CD4-positive, alpha-beta memory T cell (primary cell): Measurements from ENCODE around the gene NR2C1. TPM values are rescaled to one million over a fixed set of nuclear protein-coding genes. Genes with fewer than 3 reads are reported as not detected.

ENCODE experiments used
- CTCF ChIA-PET: fragments of 350-600 bp; sonication (Branson Sonifier 250); formaldehyde crosslinking; loops from one replicate; lab custom pipeline; 2021; ENCODE audit warnings: inconsistent platforms; ENCODE audit not compliant: partially characterized antibody; lab: Charles Lee
- POLR2A ChIA-PET: fragments of 350-600 bp; sonication (Branson Sonifier 250); formaldehyde crosslinking; loops from one replicate; lab custom pipeline; 2021; ENCODE audit not compliant: partially characterized antibody; lab: Charles Lee
- DNase-seq, 5 donors: peaks; one replicate each; pipeline versions ENCODE4 v3.0.0 to v3.0.0-alpha.2; 2020 to 2022; ENCODE audit warnings: mixed read lengths in 1 of 5
- H3K27ac ChIP-seq: one replicate; pipeline ENCODE4 v1.7.0; 2013; ENCODE audit warnings: low read depth, low read length
- H3K27me3 ChIP-seq: 2 replicates; pipeline ENCODE4 v1.7.0; 2013; ENCODE audit warnings: mild to moderate bottlenecking, low read length, moderate library complexity; ENCODE audit not compliant: insufficient read depth
- H3K36me3 ChIP-seq: 2 replicates; pipeline ENCODE4 v1.7.0; 2013; ENCODE audit warnings: mild to moderate bottlenecking, low read length, moderate library complexity; ENCODE audit not compliant: insufficient read depth
- H3K4me1 ChIP-seq: 2 replicates; pipeline ENCODE4 v1.7.0; 2013; ENCODE audit warnings: mild to moderate bottlenecking, low read length, moderate library complexity; ENCODE audit not compliant: insufficient read depth
- H3K4me3 ChIP-seq, 2 donors: one replicate each; pipeline ENCODE4 v1.7.0; 2013; ENCODE audit warnings: low read length in 2 of 2, mild to moderate bottlenecking in 1 of 2
- H3K9me3 ChIP-seq, 2 donors: one replicate each; pipeline ENCODE4 v1.7.0; 2013; ENCODE audit warnings: low read length in 2 of 2, control low read depth in 1 of 2; ENCODE audit not compliant: control insufficient read depth in 1 of 2
- H3K27ac Mint-ChIP-seq, 7 donors: one replicate each; pipeline ENCODE4 v1.8.0; 2020 to 2021; ENCODE audit warnings: mixed read lengths in 7 of 7, mild to moderate bottlenecking in 6 of 7, inconsistent platforms in 3 of 7, moderate library complexity in 3 of 7
- H3K27me3 Mint-ChIP-seq, 2 donors: one replicate each; pipeline ENCODE4 v1.8.0; 2020 to 2021; ENCODE audit warnings: mixed read lengths in 2 of 2
- H3K36me3 Mint-ChIP-seq, 2 donors: one replicate each; pipeline ENCODE4 v1.8.0; 2020 to 2021; ENCODE audit warnings: mixed read lengths in 2 of 2, inconsistent platforms in 1 of 2, mild to moderate bottlenecking in 1 of 2
- H3K4me1 Mint-ChIP-seq, 4 donors: one replicate each; pipeline ENCODE4 v1.8.0; 2020 to 2021; ENCODE audit warnings: mixed read lengths in 4 of 4, mild to moderate bottlenecking in 1 of 4
- H3K4me3 Mint-ChIP-seq, 8 donors: one replicate each; pipeline ENCODE4 v1.8.0; 2020 to 2021; ENCODE audit warnings: mixed read lengths in 8 of 8, mild to moderate bottlenecking in 7 of 8, moderate library complexity in 6 of 8, inconsistent platforms in 3 of 8
- H3K9me3 Mint-ChIP-seq, 8 donors: one replicate each; pipeline ENCODE4 v1.8.0; 2020 to 2021; ENCODE audit warnings: mixed read lengths in 8 of 8, mild to moderate bottlenecking in 5 of 8, inconsistent platforms in 3 of 8, moderate library complexity in 1 of 8
- intact Hi-C: fragments of 100-400 bp; cut with micrococcal nuclease; formaldehyde crosslinking; loops from one replicate; pipeline ENCODE4 v1.15.1; 2023
- polyA plus RNA-seq, 2 donors: library from polyadenylated mRNA; unstranded; fragments of 300-500 nt; fragmentation: Illumina TruSeq; gene quantifications; one replicate each; pipeline ENCODE4 v1.2.3, GENCODE V29; 2021
- total RNA-seq, 2 experiments: library from RNA; stranded (reverse); gene quantifications; one replicate each; pipeline ENCODE4 v1.2.3, GENCODE V29; 2021

NR2C1 gene
- total and polyA plus RNA-seq, 4 experiments from 2014 or later: 8.5 to 55.4 (median 29.6) TPM

GRCh38 chr12:95004610-95005009 lies 68.8 kb downstream of the NR2C1 start:
- H3K9me3 ChIP-seq: no peaks in the 10 kb centered on the region
- no peak overlapping the region for H3K4me3 ChIP-seq
- peaks cover 49% of the 10 kb centered on the region for H3K4me1 ChIP-seq
- H3K36me3 ChIP-seq: no peaks in the 10 kb centered on the region
- Mint-ChIP-seq H3K4me1 (peaks cover 20 to 43% (median 30%) of the 10 kb centered on the region in 4 donors), H3K4me3 (peak overlapping the region; percentile 26 to 95 (median 70)), H3K27ac (peak overlapping the region; percentile 32 to 96 (median 94)), H3K36me3 (peaks cover 10 to 28% of the 10 kb centered on the region in 2 donors), H3K9me3 (peaks cover 0 to 37% (median 23%) of the 10 kb centered on the region in 8 donors), H3K27me3 (no peaks in the 10 kb centered on the region)
- ChIA-PET CTCF (interaction anchor here (0.7 to 2.4 kb wide), 4 partner anchors 9 to 213 kb away, joined by 3 to 21 read pairs (median 7); partner anchors contain the start of genes FGD6, NR2C1 and VEZT), POLR2A (interaction anchor here (1.3 to 5.4 kb wide), 6 partner anchors 15 to 469 kb away, joined by 5 to 116 read pairs (median 10); partner anchors contain the start of genes METAP2 and NR2C1)
- DNase-seq: no peak
- no peak overlapping the region for H3K27ac ChIP-seq
- H3K27me3 ChIP-seq: no peaks in the 10 kb centered on the region
- intact Hi-C loops: loop anchor here (5.0 to 10.0 kb wide), 3 partner anchors 468 to 1033 kb away; partner anchors contain the start of genes LTA4H and METAP2

- Histone ChIP-seq H3K9me3 (no peaks in the 10 kb centered on the region), H3K4me3 (peak overlapping the region in 1 of 2 donors; percentile 83), H3K4me1 (peaks cover 56% of the 10 kb centered on the region), H3K36me3 (no peaks in the 10 kb centered on the region), H3K27me3 (no peaks in the 10 kb centered on the region), H3K27ac (peak overlapping the region; percentile 80)
- peak overlapping the region; percentile 92 to 97 (median 96) for H3K27ac Mint-ChIP-seq
- H3K9me3 Mint-ChIP-seq: peaks cover 0 to 31% (median 21%) of the 10 kb centered on the region in 8 donors
- H3K4me3 Mint-ChIP-seq: peak overlapping the region; percentile 93 to 99 (median 95)
- intact Hi-C loops: loop anchor here (1.0 to 10.0 kb wide), 7 partner anchors 17 to 1327 kb away; partner anchors contain the start of genes CRADD, LTA4H, METAP2 and NR2C1
- DNase-seq: no peak
- no peaks in the 10 kb centered on the region for H3K27me3 Mint-ChIP-seq
- ChIA-PET CTCF (interaction anchor here (0.7 to 2.4 kb wide), 10 partner anchors 8 to 283 kb away, joined by 3 to 21 read pairs (median 4); partner anchors contain the start of genes FGD6, NR2C1 and VEZT), POLR2A (interaction anchor here (0.6 to 5.4 kb wide), 20 partner anchors 11 to 1449 kb away, joined by 3 to 116 read pairs (median 5); partner anchors contain the start of genes CDK17, FGD6, METAP2 and NR2C1)
- peaks cover 15 to 34% of the 10 kb centered on the region in 2 donors for H3K36me3 Mint-ChIP-seq
- H3K4me1 Mint-ChIP-seq: peaks cover 27 to 50% (median 37%) of the 10 kb centered on the region in 4 donors
Measured at GRCh38 chr12:95003921-95004272, 69.5 kb downstream of the NR2C1 start.

DNA sequence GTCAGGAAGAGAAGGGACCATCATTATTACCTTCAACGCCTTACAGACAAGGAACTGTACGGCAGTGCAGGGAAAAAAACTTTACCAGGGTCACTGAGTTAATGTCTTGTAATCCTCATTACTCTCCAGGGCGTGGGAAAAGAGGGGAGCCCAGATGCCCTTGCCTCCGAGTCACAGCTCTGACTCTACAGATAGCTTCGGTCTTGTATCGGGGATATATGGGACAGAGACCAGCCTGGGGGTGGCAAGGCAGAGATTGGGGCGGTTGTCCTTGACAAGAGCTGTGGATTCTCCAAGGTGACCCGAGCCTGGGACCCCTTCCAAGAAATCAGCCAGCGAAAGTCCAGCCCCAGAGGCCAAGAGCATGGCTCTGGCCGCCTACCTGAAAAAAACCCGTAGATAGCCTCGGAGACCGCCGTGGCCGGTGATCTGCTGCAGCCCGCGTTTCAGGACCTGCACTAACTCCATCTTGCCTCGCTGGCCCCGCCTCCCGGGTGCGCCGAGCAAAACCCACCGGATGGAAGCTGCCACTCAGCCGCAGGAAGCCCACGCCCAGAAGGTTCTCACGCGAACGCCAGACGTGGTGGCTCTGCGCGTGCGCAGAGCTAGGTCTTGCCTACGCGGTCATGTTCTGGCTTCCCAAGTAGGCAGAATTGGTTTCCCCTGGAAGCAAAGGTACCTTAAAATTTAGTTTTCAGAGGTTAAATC lies 70.1 kb downstream of the NR2C1 start, which contains the start of gene NDUFA12:
Gene NDUFA12, minus strand, starts transcription at position 485 of the 708 bp plus-strand sequence. Its CDS starts 17 bp downstream, at position 468.
- H3K4me1 Mint-ChIP-seq: peaks cover 32 to 55% (median 42%) of the 10 kb centered on the region in 4 donors
- peak within 1 kb of the TSS; percentile 93 to 99 (median 95) for H3K4me3 Mint-ChIP-seq

GRCh38 chr12:95002754-95003153 lies 70.7 kb downstream of the NR2C1 start:
- ChIA-PET CTCF (interaction anchor here (1.3 to 2.4 kb wide), 7 partner anchors 11 to 215 kb away, joined by 4 to 21 read pairs (median 7); partner anchors contain the start of genes FGD6, NR2C1 and VEZT), POLR2A (interaction anchor here (1.0 to 5.4 kb wide), 9 partner anchors 12 to 471 kb away, joined by 3 to 116 read pairs (median 7); partner anchors contain the start of genes FGD6, METAP2 and VEZT)
- H3K36me3 Mint-ChIP-seq: peaks cover 23 to 41% of the 10 kb centered on the region in 2 donors
- Histone ChIP-seq H3K4me1 (peaks cover 65% of the 10 kb centered on the region), H3K36me3 (no peaks in the 10 kb centered on the region), H3K4me3 (peak overlapping the region; percentile 83 to 96), H3K27ac (peak overlapping the region; percentile 80), H3K9me3 (no peaks in the 10 kb centered on the region), H3K27me3 (no peaks in the 10 kb centered on the region)
- intact Hi-C loops: loop anchor here (1.0 to 10.0 kb wide), 7 partner anchors 16 to 1326 kb away; partner anchors contain the start of genes CRADD, LTA4H, METAP2 and NR2C1
- no peaks in the 10 kb centered on the region for H3K27me3 Mint-ChIP-seq
- H3K9me3 Mint-ChIP-seq: peaks cover 0 to 20% (median 15%) of the 10 kb centered on the region in 8 donors
- H3K27ac Mint-ChIP-seq: peak overlapping the region; percentile 92 to 97 (median 96)
- peak overlapping the region; percentile 93 to 99 (median 95) for H3K4me3 Mint-ChIP-seq
- H3K4me1 Mint-ChIP-seq: peaks cover 37 to 61% (median 45%) of the 10 kb centered on the region in 4 donors
- no peak for DNase-seq

More for the DNA sequence above, 70.1 kb downstream of the NR2C1 start, which contains the start of gene NDUFA12:
- Histone ChIP-seq H3K4me3 (peak within 1 kb of the TSS; percentile 83 to 96), H3K27me3 (no peaks in the 10 kb centered on the region), H3K36me3 (no peaks in the 10 kb centered on the region), H3K27ac (peak within 1 kb of the TSS; percentile 80), H3K4me1 (peaks cover 61% of the 10 kb centered on the region), H3K9me3 (no peaks in the 10 kb centered on the region)
- peak; percentile 92 to 94 (median 93) for DNase-seq
- peaks cover 19 to 38% of the 10 kb centered on the region in 2 donors for H3K36me3 Mint-ChIP-seq
- ChIA-PET CTCF (interaction anchor here (0.7 to 2.4 kb wide), 9 partner anchors 9 to 282 kb away, joined by 3 to 21 read pairs (median 5); partner anchors contain the start of genes FGD6, NR2C1 and VEZT), POLR2A (interaction anchor here (0.6 to 5.4 kb wide), 21 partner anchors 12 to 1448 kb away, joined by 3 to 116 read pairs (median 5); partner anchors contain the start of genes CDK17, FGD6, METAP2 and NR2C1)
- H3K27me3 Mint-ChIP-seq: no peaks in the 10 kb centered on the region
- intact Hi-C loops: loop anchor here (1.0 to 10.0 kb wide), 7 partner anchors 17 to 1327 kb away; partner anchors contain the start of genes CRADD, LTA4H, METAP2 and NR2C1
- H3K9me3 Mint-ChIP-seq: peaks cover 0 to 26% (median 19%) of the 10 kb centered on the region in 8 donors
- H3K27ac Mint-ChIP-seq: peak within 1 kb of the TSS; percentile 92 to 97 (median 96)

GRCh38 chr12:94998326-94998725 lies 75.1 kb downstream of the NR2C1 start:
- intact Hi-C loops: no loop called here
- H3K4me3 ChIP-seq: no peak overlapping the region
- ChIA-PET CTCF (no interaction called here), POLR2A (no interaction called here)
- Mint-ChIP-seq H3K4me1 (peaks cover 32 to 52% (median 39%) of the 10 kb centered on the region in 4 donors), H3K4me3 (peak overlapping the region in 4 of 8 donors; percentile 6 to 72 (median 16)), H3K36me3 (peaks cover 30 to 59% of the 10 kb centered on the region in 2 donors), H3K9me3 (no peaks in the 10 kb centered on the region), H3K27ac (no peak overlapping the region), H3K27me3 (no peaks in the 10 kb centered on the region)
- no peak for DNase-seq
- no peaks in the 10 kb centered on the region for H3K27me3 ChIP-seq
- H3K4me1 ChIP-seq: peaks cover 49% of the 10 kb centered on the region
- no peaks in the 10 kb centered on the region for H3K9me3 ChIP-seq
- H3K36me3 ChIP-seq: peaks cover 5% of the 10 kb centered on the region
- no peak overlapping the region for H3K27ac ChIP-seq

DNA sequence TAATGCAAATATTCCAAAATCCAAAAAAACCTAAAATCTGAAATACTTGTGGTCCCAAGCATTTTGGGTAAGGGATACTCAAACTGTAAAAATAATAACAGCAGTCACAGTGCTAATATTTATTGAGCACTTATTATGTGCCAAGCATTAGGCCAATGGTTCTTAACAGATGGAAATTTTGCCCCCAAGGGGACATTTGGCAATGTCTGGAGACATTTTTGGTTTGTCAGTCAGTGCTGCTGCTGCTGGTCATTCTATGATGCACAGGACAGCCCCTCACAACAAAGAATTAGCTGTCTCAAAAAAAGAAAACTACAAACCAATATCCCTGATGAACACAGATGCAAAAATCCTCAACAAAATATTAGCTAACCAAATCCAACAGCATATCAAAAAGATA lies 75.7 kb downstream of the NR2C1 start:
- POLR2A ChIA-PET: no interaction called here
- CTCF ChIA-PET: no interaction called here

More for the DNA sequence above, 75.7 kb downstream of the NR2C1 start:
- Mint-ChIP-seq H3K27ac (no peak overlapping the region), H3K4me1 (peaks cover 29 to 47% (median 35%) of the 10 kb centered on the region in 4 donors), H3K4me3 (no peak overlapping the region), H3K36me3 (peaks cover 30 to 57% of the 10 kb centered on the region in 2 donors), H3K9me3 (no peaks in the 10 kb centered on the region), H3K27me3 (no peaks in the 10 kb centered on the region)
- H3K4me1 ChIP-seq: peaks cover 46% of the 10 kb centered on the region
- H3K4me3 ChIP-seq: no peak overlapping the region
- H3K27me3 ChIP-seq: no peaks in the 10 kb centered on the region
- no peak overlapping the region for H3K27ac ChIP-seq
- DNase-seq: no peak
- H3K36me3 ChIP-seq: peaks cover 5% of the 10 kb centered on the region
- H3K9me3 ChIP-seq: no peaks in the 10 kb centered on the region
- intact Hi-C loops: no loop called here
